NCI-H2196 treated with DMSO at 0.1 percent for 48 hours (cell line): Measurements from ENCODE around the gene C9orf43.
"Not testable (repeated sequence)": the region's sequence is repeated elsewhere in the genome, so short reads cannot be mapped to it uniquely, and the experiment has no call there.

ENCODE experiments used
- DNase-seq: peaks from one replicate; lab custom pipeline; 2025; ENCODE audit not compliant: unreplicated experiment; lab: John Stamatoyannopoulos, UW

C9orf43 gene

GRCh38 chr9:113380869-113381378, 29.6 kb upstream of the C9orf43 start:
- no peak for DNase-seq

- not testable (repeated sequence) for DNase-seq
These were observed 29.1 kb upstream of the C9orf43 start for GRCh38 chr9:113381441-113381840.

- DNase-seq, result no peak
These were observed 28.6 kb upstream of the C9orf43 start for GRCh38 chr9:113381909-113382411.

GRCh38 chr9:113386571-113387393, 23.8 kb upstream of the C9orf43 start:
- no peak for DNase-seq

- DNase-seq, result no peak
These were observed 22.9 kb upstream of the C9orf43 start for GRCh38 chr9:113387560-113388230.

GRCh38 chr9:113388833-113389232, 21.7 kb upstream of the C9orf43 start:
- DNase-seq, result no peak

- no peak for DNase-seq
These were observed 21.1 kb upstream of the C9orf43 start for GRCh38 chr9:113389451-113389850.

- no peak for DNase-seq
These were observed 20.2 kb upstream of the C9orf43 start for GRCh38 chr9:113390192-113390960.

- no peak for DNase-seq
These were observed 18.6 kb upstream of the C9orf43 start for GRCh38 chr9:113391917-113392316.

GRCh38 chr9:113393281-113393680, 17.3 kb upstream of the C9orf43 start:
- no peak for DNase-seq

- DNase-seq, result no peak
These were observed 15.3 kb upstream of the C9orf43 start for GRCh38 chr9:113395000-113395861.

GRCh38 chr9:113397203-113397631, 13.3 kb upstream of the C9orf43 start:
- no peak for DNase-seq

GRCh38 chr9:113398796-113399195, 11.8 kb upstream of the C9orf43 start:
- no peak for DNase-seq

GRCh38 chr9:113399646-113400200, 10.8 kb upstream of the C9orf43 start:
- no peak for DNase-seq

GRCh38 chr9:113401027-113401792, 9.3 kb upstream of the C9orf43 start, which contains the start of gene ALAD:
ALAD (minus strand) TSS chr9:113401284; CDS start chr9:113393559, 7,725 bp downstream.
- peak; percentile 98 for DNase-seq

GRCh38 chr9:113403646-113404045, 6.9 kb upstream of the C9orf43 start:
- DNase-seq, result no peak

GRCh38 chr9:113406353-113406752, 4.2 kb upstream of the C9orf43 start:
- DNase-seq, result not testable (repeated sequence)

- DNase-seq, result peak; percentile 71
These were observed 3.6 kb upstream of the C9orf43 start for GRCh38 chr9:113406873-113407511.

GRCh38 chr9:113409481-113409880, 1.1 kb upstream of the C9orf43 start:
- no peak for DNase-seq
